GM19324 (cell line): Measurements from ENCODE around the gene CFI.
A peak's percentile ranks its signal among the peaks of the same experiment; 100 is the strongest.

Experiments used
- ATAC-seq: cut with Tn5 transposase; IDR thresholded peaks from one replicate; pipeline ENCODE4 v1.9.1; 2021; ENCODE audit warnings: mild to moderate bottlenecking, moderate library complexity; ENCODE audit not compliant: unreplicated experiment, low FRiP score

CFI gene

DNA sequence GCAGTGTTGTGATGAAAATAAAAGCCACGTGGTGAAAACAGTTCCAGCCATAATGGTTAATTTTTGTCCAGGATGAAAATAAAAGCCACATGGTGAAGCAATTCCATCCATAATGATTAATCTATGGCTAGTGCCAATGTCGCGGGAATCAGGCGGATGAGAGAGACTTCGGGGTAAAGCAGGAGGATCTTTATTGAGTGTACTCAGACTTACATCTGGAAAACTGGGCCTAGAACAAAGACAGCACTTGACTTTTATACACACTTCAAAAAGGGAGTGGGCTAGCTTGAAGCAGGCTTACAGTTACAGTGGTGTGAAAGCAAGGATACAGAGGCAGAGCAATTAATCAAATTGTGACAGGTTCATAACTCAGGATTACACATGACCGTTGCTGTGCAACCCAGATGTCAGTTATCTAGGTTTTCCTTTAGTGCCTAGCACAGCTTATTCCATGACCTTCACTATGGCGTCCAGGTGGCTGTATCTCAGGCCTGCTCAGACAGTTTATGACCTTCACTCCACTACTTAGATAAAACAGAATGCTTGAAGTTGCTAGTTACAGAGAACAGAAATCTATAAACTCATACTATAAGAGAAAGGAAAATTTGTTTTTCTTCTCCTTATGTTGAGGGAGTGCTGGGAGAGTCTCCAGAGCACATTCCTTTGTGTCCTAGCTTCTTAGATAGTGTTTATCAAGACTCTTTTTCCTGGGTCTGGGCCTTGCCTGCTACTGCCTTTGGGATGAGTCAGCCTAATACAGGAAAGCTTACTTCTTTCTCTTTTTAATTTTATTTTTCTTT lies 66.0 kb downstream of the CFI start:
- no peak for ATAC-seq

DNA sequence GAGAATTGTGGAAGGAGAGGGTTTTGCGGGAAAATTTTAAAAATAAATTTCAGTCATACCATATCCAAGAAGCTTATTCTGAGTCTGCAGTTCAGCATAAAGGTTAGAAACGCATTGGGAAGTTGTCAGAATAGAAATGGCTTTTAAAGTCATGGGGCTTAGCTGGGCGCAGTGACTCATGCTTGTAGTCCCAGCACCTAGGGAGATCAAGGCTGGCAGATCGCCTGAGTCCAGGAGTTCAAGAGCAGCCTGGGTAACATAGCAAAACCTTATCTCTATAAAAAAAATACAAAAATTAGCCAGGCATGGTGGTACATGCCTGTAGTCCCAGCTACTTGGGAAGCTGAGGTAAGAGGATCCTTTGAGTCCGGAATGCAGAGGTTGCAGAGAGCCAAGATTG lies 68.1 kb downstream of the CFI start:
- ATAC-seq, result no peak

DNA sequence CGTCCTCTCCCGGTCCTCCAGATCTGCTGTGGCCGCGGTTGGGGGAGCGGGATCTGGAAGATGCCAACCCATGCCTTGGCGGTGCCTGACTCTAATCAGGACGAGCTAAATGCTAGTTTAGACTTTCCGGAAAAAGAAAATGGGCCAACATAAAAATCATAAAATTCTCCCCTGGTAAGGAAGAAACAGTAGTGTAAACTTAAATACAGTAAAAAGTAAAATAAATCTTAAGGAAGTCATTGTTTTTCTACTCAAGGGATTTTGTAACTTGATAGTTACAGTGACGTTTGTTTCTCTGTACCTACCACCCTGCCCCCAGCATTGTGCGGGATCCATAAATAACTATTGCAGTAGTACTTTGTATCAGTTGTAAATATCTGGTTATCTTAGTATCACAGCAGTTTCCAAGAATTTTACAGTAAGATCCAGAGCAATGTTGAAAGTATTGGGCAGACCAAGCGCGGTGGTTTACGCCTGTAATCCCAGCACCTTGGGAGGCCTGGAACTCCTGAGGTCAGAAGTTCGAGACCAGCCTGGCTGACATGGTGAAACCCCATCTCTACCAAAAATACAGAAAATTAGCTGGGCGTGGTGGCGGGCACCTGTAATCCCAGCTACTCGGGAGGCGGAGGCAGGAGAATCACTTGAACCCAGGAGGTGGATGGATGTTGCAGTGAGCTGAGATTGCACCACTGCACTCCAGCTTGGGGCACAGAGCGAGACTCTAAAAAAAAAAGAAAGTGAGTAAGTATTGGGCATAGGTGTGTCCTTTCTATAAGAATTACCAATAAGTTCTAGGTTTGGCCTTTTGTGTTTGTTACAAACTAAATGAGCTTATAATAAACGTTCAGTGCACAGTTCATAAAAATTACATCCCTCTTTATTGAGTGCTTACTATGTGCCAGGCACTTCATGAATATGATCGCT lies 70.9 kb downstream of the CFI start:
- no peak for ATAC-seq

DNA sequence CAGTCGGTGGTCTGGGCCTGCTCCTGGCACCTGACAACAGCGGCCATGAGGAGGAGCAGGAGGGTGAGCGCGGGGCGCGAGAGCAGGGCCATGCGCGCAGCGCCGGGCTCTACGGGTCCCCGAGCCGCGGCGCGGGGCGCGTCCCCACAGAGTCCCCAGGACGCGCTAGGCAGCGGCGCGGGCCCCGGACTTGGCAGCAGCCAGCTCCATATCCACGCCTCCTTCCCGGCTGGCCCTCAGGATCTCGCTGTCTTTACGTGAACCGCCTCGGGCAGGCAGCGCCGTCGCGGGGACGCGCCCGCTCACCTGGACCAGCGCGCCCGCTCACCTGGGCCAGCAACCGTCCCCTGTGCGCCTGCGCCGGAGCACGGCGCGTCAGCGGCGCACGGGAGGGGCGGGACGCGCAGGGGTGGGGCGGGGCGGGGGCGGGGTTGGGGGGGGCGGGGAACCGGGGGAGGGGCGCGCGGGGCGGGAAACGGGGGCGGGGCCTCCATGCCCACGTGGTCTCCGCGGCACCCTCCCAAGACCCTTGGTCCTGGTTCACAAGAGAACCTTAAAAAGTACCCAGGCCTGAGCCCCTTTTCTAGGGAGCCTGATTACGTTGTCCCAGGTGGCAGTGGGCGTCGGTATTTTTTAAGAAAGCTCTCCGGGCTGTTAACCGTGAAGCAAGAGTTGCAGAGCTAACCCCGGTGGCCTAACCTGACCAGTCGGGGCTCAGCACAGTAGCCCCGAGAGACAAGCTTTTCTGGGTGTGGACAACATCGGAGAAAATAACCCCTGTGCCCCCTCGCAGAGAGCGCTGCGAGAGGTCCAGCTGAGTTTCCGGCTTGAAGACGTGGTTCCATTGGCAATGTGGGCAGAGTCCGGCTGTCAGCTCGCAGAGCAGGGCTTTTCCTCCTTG lies 71.8 kb downstream of the CFI start, which contains the start of gene PLA2G12A:
PLA2G12A (minus strand) TSS at position 353 of the 901 bp plus-strand sequence; CDS start at position 92, 261 bp downstream.
- peak; percentile 93 for ATAC-seq

DNA sequence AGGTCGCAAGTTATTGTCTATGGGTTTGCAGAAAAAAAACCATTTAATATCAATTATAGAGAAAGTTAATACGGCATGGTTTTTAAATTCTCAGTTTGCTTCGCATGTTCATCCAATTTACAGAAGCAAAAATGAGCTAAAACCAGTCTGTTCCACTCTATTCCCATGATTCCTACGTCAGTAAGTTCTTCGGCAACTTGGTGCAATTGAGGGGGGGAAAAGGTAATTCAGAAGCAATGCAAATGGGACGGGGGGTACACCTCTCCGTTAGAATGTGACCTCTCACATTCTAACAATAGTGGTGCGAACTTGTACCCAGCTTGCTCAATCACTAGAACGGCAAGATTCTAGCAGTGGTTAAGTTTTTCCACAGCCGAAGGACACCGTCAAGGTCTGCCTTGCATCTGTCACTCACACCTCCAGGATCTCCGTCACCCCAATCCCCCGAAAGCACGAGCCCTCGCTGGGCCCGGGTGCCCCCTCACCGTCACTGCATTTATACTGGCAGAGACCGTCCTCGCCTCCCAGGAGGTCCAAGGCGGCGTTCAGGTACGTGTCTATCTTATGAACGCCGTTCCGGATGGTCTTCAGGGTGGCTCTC lies 72.6 kb downstream of the CFI start:
- no peak for ATAC-seq

DNA sequence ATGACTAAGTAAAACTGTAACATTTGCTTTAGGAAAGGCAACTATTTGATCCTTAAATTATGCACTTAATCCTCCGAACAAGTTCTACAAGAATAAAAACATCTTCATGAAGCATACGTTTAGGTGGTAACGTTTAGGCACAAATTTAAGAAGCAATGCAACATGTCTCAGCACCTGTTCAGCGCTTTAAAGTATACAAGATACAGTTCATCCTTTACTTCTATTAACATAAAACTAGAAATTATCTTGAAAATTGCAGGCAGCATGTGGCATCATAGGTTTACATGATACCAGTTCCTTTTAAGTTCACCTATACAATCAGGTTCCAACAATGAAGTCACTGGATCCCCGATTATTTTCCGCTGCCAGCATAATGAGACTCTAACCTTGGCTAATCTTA lies 73.4 kb downstream of the CFI start:
- ATAC-seq, result no peak

DNA sequence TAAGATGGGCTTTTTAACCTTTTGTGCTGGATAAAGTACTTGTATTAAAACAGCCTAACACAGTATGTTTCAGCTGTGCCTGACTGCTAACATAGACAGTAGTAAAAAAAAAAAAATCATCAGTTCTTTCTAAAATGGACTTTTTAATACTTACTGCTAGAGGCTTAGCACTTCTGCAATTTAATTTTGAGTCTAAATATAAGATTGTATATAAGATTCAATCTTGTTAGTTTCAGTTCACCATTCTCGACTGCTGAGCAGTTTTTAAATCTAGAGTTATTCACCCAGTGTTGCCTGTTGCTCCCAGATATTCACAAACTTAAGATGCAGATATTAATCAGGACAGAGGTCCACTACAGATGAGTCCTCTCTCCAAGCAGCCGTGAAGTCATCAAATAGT lies 78.7 kb downstream of the CFI start:
- no peak for ATAC-seq

DNA sequence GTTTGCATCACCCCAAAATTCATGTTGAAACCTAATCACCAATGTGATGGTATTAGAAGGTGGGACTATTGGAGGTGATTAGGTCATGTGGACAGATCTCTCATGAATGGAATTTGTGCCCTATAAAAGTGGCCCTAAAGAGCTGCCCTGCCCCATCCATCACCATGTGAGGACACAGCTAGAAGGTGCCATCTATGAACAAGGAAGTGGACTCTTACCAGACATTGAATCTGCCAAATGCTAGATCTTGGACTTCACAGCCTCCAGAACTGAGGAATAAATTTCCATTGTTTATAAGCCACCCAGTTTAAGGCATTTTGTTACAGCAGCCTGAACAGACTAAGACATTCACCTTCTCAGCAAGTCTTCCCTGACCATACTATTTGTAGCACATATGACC lies 79.4 kb downstream of the CFI start:
- ATAC-seq, result no peak

DNA sequence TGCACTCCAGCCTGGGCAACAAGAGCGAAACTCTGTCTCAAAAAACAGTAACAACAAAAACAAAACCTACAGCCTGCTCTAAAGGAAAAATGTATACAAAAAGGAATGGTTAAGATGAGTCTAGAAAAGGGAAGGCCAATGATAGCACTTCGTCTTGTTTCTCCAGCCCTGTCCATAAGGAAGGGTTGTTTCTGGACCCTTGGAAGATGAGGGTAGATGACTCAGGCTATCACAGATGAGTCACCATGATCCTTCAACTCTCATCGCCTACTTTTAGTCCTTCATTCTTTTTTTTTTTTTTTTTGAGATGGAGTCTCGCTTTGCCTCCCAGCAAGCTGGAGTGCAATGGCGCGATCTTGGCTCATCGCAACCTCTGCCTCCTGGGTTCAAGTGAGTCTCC lies 80.8 kb downstream of the CFI start:
- ATAC-seq, result no peak

DNA sequence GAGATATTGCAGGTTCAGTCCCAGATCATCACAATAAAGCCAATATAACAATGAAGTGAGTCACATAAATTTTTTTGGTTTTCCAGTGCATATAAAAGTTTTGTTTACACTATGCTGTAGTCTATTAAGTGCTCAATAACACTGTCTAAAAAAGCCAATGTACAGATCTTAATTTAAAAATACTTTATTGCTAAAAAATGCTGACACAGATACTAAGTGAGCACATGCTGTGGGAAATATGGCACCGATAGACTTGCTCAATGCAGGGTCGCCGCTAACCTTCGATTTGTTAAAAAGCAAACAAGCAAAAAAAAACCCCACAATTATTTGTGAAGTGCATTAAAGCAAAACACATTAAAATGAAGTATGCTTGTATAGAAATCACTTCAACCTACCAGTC lies 82.2 kb downstream of the CFI start:
- ATAC-seq, result no peak

DNA sequence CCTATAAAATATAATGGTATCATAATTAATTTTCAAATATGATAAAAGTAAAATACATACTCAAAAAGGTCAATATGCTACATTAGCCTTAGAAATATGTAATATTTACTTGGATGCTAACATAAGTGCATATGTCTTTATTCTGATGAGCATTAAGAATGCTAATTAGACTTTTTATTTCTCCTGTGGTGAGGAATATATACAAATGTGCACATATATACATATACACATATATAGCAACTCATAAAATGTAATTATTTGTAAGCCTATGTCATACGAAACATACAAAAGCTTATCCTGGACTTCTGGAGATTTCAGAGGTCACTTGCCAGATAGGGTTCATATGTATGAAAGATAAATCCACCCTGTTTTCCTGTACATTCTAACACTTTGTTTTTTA lies 83.0 kb downstream of the CFI start:
- ATAC-seq, result no peak

DNA sequence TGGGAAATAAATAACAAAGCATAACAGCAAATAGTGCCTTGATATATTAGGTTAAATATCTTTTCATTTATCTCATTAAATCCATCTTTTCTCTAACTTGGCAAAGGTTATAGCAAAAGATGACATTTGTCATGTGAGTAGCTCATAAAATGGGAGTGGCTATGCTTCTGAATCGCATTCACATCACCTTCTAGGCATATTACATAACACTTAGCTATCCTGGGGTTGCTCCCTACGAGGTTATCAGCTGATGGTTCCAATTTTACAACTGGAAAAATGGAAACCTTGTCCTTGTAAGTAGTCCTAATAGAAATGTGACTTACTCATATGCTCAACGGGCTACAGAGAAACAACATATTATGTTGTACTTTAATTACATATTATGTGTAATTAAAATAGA lies 88.3 kb downstream of the CFI start:
- ATAC-seq, result no peak

DNA sequence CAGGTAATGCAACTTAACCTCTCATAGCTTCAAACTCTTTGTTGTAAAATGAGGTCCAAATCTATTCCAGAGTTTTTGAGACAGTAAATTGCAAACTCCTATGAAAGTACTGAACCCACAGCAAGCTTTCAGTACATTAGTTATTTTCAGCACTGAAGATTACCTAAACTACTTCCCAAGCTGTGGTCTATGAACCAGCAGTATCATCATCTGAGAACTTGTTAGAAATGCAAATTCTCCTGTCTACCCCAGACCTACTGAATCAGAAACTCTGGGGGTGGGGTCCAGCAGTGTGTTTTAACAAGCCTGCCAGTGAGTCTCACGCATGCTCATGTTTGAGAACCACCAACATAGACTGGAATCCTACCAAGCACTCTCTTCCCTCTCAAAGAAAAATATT lies 92.8 kb downstream of the CFI start:
- ATAC-seq, result peak; percentile 75

DNA sequence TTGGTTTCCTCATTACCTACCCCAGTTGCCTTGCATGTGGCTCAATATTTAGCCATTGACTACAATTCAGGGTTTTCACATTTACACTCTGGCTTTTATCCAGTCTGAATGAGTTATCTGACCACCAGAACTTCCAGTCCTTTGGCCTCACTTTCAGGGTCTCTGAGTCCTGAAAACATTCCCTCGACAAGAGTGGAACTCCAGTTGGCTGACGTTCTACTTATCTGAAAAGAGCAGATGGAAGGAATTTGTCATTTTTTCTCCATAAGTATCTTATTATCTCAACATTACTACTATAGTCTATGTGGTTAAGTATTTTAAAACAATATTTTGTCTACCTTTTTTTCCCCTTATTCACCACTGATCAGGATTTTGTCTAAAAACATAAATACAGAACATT lies 93.4 kb downstream of the CFI start:
- no peak for ATAC-seq

DNA sequence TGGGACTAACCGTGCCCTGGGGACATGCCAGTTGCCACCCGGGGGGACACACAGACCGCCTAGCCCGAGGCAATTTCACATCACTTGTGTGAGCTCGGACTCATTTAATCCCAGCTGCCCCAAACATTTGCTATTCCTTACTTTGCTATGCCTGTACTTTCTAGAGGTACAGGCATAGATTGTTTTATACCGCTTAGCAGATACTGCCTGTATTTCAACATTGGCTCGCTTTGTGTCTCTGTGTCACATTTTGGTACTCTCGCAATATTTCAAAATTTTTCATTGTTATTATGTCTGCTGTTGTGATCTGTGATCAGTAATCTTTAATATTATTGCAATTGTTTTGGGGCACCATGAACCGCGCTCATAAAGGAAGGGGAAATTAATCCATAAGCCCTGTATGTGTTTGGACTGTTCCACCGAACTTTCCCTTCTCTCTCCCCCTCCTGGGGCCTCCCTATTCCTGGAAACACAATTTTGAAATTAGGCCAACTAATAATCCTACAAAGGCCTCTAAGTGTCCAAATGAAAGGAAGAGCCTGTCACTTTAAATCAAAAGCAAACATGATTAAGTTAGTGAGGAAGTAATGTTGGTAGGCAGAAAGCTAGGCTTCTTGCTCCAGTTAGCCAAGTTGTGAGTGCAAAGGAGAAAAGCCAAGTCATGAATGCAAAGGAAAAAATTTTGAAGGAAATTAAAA lies 98.0 kb downstream of the CFI start:
- ATAC-seq, result no peak

DNA sequence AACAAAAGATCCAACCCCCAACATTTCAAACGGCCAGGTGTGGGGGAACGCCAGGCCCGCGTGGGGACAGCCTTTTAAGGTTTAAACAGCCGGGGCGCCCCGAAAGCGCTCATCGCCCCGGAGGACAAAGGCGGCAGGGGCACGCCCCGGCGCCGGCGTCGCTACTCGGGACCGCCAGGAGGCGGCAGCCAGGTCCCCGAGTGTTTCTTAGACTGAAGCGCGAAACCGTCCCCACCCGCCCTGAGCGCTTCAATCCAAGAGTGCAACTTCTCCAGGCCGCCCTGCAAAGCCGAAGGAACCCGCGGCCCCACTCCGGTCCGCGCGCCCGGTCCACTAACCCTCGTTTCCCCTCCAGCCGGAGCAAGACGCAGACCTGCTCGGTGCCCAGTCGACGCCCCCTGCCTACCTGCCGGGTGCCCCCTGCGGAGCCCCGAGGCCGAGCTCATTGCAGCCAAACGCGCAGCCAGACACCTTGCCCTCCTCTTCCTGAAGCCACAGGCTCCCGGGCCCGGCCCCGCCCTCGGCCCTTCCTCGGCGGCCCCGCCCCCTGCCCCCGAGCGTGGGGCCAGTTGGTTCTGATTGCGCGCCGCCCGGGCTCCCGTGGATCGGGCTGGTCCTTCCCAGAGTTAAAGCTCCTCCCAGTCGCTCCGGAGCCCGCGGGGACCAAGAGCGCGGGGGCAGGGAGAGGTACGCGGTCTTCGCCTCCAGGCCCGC lies 98.7 kb downstream of the CFI start, which contains the start of gene CASP6:
CASP6 (minus strand) TSS at position 496 of the 714 bp plus-strand sequence; CDS start at position 446, 50 bp downstream.
- ATAC-seq, result peak; percentile 88

DNA sequence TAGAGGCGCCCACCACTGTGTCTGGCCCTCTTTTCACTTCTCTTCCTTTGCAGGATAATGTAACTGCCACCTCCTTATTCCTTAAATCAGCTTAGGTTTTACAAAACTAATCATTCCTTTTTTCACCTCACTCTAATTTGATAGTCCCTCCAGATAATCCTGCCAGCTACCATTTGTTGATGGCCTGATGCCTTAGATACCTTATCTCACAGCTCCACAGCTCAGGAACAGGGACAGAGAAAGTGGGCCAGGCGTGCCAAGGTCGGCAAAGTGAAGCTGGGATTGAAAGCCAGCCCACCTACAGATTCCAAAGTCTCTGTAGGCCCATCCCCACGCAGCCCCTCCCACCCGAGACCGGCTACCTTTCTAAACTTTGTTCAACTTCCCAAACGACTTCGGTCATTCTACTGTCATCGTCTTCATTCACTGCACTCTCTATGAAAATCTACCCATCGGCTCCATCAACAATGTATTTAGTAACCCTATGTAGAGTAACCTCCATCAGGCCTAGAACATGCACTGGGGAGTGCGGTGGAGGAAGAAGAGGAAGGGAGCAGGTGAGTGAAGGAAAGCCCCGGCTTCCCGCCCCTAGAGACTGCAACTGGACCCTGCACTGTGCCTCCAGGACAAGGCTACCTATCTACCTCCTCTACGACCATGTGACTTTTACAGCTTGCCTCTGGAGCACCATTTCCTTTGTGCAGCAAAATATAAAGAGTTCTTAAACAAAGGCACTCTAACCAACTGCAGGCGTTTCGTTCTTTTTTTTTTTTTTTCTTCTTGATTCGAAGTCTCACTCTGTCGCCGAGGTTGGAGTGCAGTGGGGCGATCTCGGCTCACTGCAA lies 100.0 kb downstream of the CFI start:
- no peak for ATAC-seq
